ENCODE measurements around the gene NCAPH2.

GRCh38 chr22:50560034-50560433 lies 52.0 kb downstream of the NCAPH2 start:
- TF ChIP-seq CTCF (IDR thresholded peaks at IDR 0.05) (no peak), POLR2A (IDR thresholded peaks at IDR 0.05) (no peak)
